Jurkat, Clone E6-1 (cell line): ENCODE results near the gene TMEM255B.
A peak's percentile ranks its signal among the peaks of the same experiment; 100 is the strongest.
"Not testable (repeated sequence)": the region's sequence is repeated elsewhere in the genome, so short reads cannot be mapped to it uniquely, and the experiment has no call there.

Experiments
- DNase-seq: peaks from one replicate; pipeline ENCODE4 v3.0.0-alpha.2; 2011; ENCODE audit warnings: low read depth, low spot score
- H3K4me3 ChIP-seq: 2 replicates; pipeline ENCODE4 v1.5.1; 2011; ENCODE audit warnings: mild to moderate bottlenecking, low read length, control low read depth, moderate library complexity

The TMEM255B gene

GRCh38 chr13:113746143-113746525 is 12.9 kb upstream of the TMEM255B start:
- no peak overlapping the region for H3K4me3 ChIP-seq
- DNase-seq, result no peak

GRCh38 chr13:113746671-113747070 is 12.4 kb upstream of the TMEM255B start:
- no peak overlapping the region for H3K4me3 ChIP-seq
- no peak for DNase-seq

GRCh38 chr13:113747291-113747833 is 11.7 kb upstream of the TMEM255B start:
- DNase-seq, result no peak

GRCh38 chr13:113748101-113748861 is 10.7 kb upstream of the TMEM255B start:
- H3K4me3 ChIP-seq, result no peak overlapping the region
- DNase-seq, result no peak

More at GRCh38 chr13:113747291-113747833, 11.7 kb upstream of the TMEM255B start:
- H3K4me3 ChIP-seq, result no peak overlapping the region

- H3K4me3 ChIP-seq, result no peak overlapping the region
- no peak for DNase-seq
These were observed 10.1 kb upstream of the TMEM255B start for GRCh38 chr13:113748862-113749451.

GRCh38 chr13:113749507-113749906 is 9.5 kb upstream of the TMEM255B start:
- no peak overlapping the region for H3K4me3 ChIP-seq

GRCh38 chr13:113749967-113750366 is 9.1 kb upstream of the TMEM255B start:
- no peak overlapping the region for H3K4me3 ChIP-seq
- DNase-seq, result no peak

More at GRCh38 chr13:113749507-113749906, 9.5 kb upstream of the TMEM255B start:
- DNase-seq, result no peak

GRCh38 chr13:113750554-113751399 is 8.2 kb upstream of the TMEM255B start:
- no peak for DNase-seq
- H3K4me3 ChIP-seq, result no peak overlapping the region

GRCh38 chr13:113751491-113751890 is 7.5 kb upstream of the TMEM255B start:
- H3K4me3 ChIP-seq, result no peak overlapping the region
- no peak for DNase-seq

- not testable (repeated sequence) for DNase-seq, H3K4me3 ChIP-seq
These were observed 6.6 kb upstream of the TMEM255B start for GRCh38 chr13:113752211-113752986.

- DNase-seq, result no peak
- no peak overlapping the region for H3K4me3 ChIP-seq
These were observed 5.9 kb upstream of the TMEM255B start for GRCh38 chr13:113753171-113753570.

GRCh38 chr13:113754242-113754641 is 4.8 kb upstream of the TMEM255B start:
- DNase-seq, result no peak
- no peak overlapping the region for H3K4me3 ChIP-seq

GRCh38 chr13:113754691-113755090 is 4.3 kb upstream of the TMEM255B start:
- no peak for DNase-seq

GRCh38 chr13:113756441-113757097 is 2.5 kb upstream of the TMEM255B start:
- DNase-seq, result no peak

More at GRCh38 chr13:113754691-113755090, 4.3 kb upstream of the TMEM255B start:
- H3K4me3 ChIP-seq, result no peak overlapping the region

GRCh38 chr13:113759525-113760137 is 605 bp downstream of the TMEM255B start:
- H3K4me3 ChIP-seq, result peak overlapping the region; percentile 20
- no peak for DNase-seq

More at GRCh38 chr13:113756441-113757097, 2.5 kb upstream of the TMEM255B start:
- no peak overlapping the region for H3K4me3 ChIP-seq

GRCh38 chr13:113761136-113761535 is 2.1 kb downstream of the TMEM255B start:
- no peak for DNase-seq
- H3K4me3 ChIP-seq, result no peak overlapping the region

- DNase-seq, result no peak
- no peak overlapping the region for H3K4me3 ChIP-seq
These were observed 3.0 kb downstream of the TMEM255B start for GRCh38 chr13:113762075-113762474.

GRCh38 chr13:113762538-113762937 is 3.5 kb downstream of the TMEM255B start:
- DNase-seq, result no peak
- H3K4me3 ChIP-seq, result no peak overlapping the region
